ENCODE results near the gene HIBADH.

The HIBADH gene

GRCh38 chr7:27585781-27586447 lies 76.8 kb downstream of the HIBADH start:
- H2AFZ ChIP-seq (ENCODE audit: low read length) = no peak overlapping the region
- H4K20me1 ChIP-seq (ENCODE audit: insufficient read depth, low read length, poor library complexity, severe bottlenecking) = no peaks in the 10 kb centered on the region
- H3K9me3 ChIP-seq (ENCODE audit: insufficient read depth, low read depth, low read length) = no peaks in the 10 kb centered on the region
- H3K4me3 ChIP-seq (ENCODE audit: low read length, poor library complexity, severe bottlenecking) = no peak overlapping the region
- TF ChIP-seq CTCF (conservative IDR thresholded peaks at IDR 0.05; ENCODE audit: low read length) (no peak), EZH2phosphoT487 (IDR thresholded peaks at IDR 0.05; ENCODE audit: borderline replicate concordance) (no peak)
- H3K4me1 ChIP-seq (ENCODE audit: insufficient read depth, low read length, poor library complexity, severe bottlenecking) = peaks cover 18% of the 10 kb centered on the region
- no peak overlapping the region for H3K9ac ChIP-seq (ENCODE audit: low read depth, low read length, poor library complexity, severe bottlenecking)
- no peaks in the 10 kb centered on the region for H3K79me2 ChIP-seq (ENCODE audit: insufficient read depth, low read length)
- no peaks in the 10 kb centered on the region for H3K9me2 ChIP-seq (replicated peaks; ENCODE audit: low read depth, low read length)
- no peaks in the 10 kb centered on the region for H3K27me3 ChIP-seq (ENCODE audit: insufficient read depth, low read length, poor library complexity, severe bottlenecking)
- no peaks in the 10 kb centered on the region for H3F3A ChIP-seq (ENCODE audit: low read depth)
- H3K4me2 ChIP-seq (ENCODE audit: low read depth, low read length, poor library complexity, severe bottlenecking) = no peak overlapping the region
- no peaks in the 10 kb centered on the region for H3K36me3 ChIP-seq (ENCODE audit: insufficient read depth, low read length)

GRCh38 chr7:27581906-27582305 lies 80.8 kb downstream of the HIBADH start:
- Histone ChIP-seq H3K36me3 (ENCODE audit: insufficient read depth, low read length) (no peaks in the 10 kb centered on the region), H4K20me1 (ENCODE audit: insufficient read depth, low read length, poor library complexity, severe bottlenecking) (no peaks in the 10 kb centered on the region), H3K9me2 (replicated peaks; ENCODE audit: low read depth, low read length) (no peaks in the 10 kb centered on the region), H3K27me3 (ENCODE audit: insufficient read depth, low read length, poor library complexity, severe bottlenecking) (no peaks in the 10 kb centered on the region), H2AFZ (ENCODE audit: low read length) (no peak overlapping the region), H3F3A (ENCODE audit: low read depth) (no peaks in the 10 kb centered on the region), H3K4me1 (ENCODE audit: insufficient read depth, low read length, poor library complexity, severe bottlenecking) (peaks cover 5% of the 10 kb centered on the region), H3K9me3 (ENCODE audit: insufficient read depth, low read depth, low read length) (no peaks in the 10 kb centered on the region), H3K79me2 (ENCODE audit: insufficient read depth, low read length) (no peaks in the 10 kb centered on the region), H3K9ac (ENCODE audit: low read depth, low read length, poor library complexity, severe bottlenecking) (no peak overlapping the region), H3K4me2 (ENCODE audit: low read depth, low read length, poor library complexity, severe bottlenecking) (no peak overlapping the region), H3K4me3 (ENCODE audit: low read length, poor library complexity, severe bottlenecking) (no peak overlapping the region)
- TF ChIP-seq CTCF (conservative IDR thresholded peaks at IDR 0.05; ENCODE audit: low read length) (no peak), EZH2phosphoT487 (IDR thresholded peaks at IDR 0.05; ENCODE audit: borderline replicate concordance) (no peak)

- Histone ChIP-seq H4K20me1 (ENCODE audit: insufficient read depth, low read length, poor library complexity, severe bottlenecking) (no peaks in the 10 kb centered on the region), H3K4me2 (ENCODE audit: low read depth, low read length, poor library complexity, severe bottlenecking) (no peak overlapping the region), H3K9me2 (replicated peaks; ENCODE audit: low read depth, low read length) (no peaks in the 10 kb centered on the region), H3K4me1 (ENCODE audit: insufficient read depth, low read length, poor library complexity, severe bottlenecking) (no peaks in the 10 kb centered on the region), H3F3A (ENCODE audit: low read depth) (no peaks in the 10 kb centered on the region), H3K9ac (ENCODE audit: low read depth, low read length, poor library complexity, severe bottlenecking) (no peak overlapping the region), H2AFZ (ENCODE audit: low read length) (no peak overlapping the region), H3K4me3 (ENCODE audit: low read length, poor library complexity, severe bottlenecking) (no peak overlapping the region), H3K27me3 (ENCODE audit: insufficient read depth, low read length, poor library complexity, severe bottlenecking) (no peaks in the 10 kb centered on the region), H3K79me2 (ENCODE audit: insufficient read depth, low read length) (no peaks in the 10 kb centered on the region), H3K9me3 (ENCODE audit: insufficient read depth, low read depth, low read length) (no peaks in the 10 kb centered on the region), H3K36me3 (ENCODE audit: insufficient read depth, low read length) (no peaks in the 10 kb centered on the region)
- no peak for TF ChIP-seq EZH2phosphoT487 (IDR thresholded peaks at IDR 0.05; ENCODE audit: borderline replicate concordance)
- no peak for TF ChIP-seq CTCF (conservative IDR thresholded peaks at IDR 0.05; ENCODE audit: low read length)
Measured at GRCh38 chr7:27581119-27581518, 81.6 kb downstream of the HIBADH start.

Measured in Loucy (cell line).